HepG2 (cell line): ENCODE data around the gene TSNAXIP1. TPM values are rescaled to one million over a fixed set of nuclear protein-coding genes. Genes with fewer than 3 reads are reported as not detected.

Source experiments
- AGO1 ChIP-seq: fragments of 200-400 bp; formaldehyde crosslinking; IDR thresholded peaks from 2 replicates; pipeline ENCODE4 v1.6.1; 2017; ENCODE audit warnings: mild to moderate bottlenecking, low read depth, low read length, moderate library complexity; ENCODE audit not compliant: poor library complexity, severe bottlenecking
- CERS6 ChIP-seq: sonication (generic); formaldehyde crosslinking; IDR thresholded peaks from 2 replicates; pipeline ENCODE4 v1.5.0; 2020; ENCODE audit warnings: missing genetic modification reagents
- DR1 ChIP-seq: sonication (generic); formaldehyde crosslinking; IDR thresholded peaks from 2 replicates; pipeline ENCODE4 v1.8.0; 2021; ENCODE audit warnings: mild to moderate bottlenecking, missing genetic modification reagents, inconsistent platforms
- EEA1 ChIP-seq: sonication (generic); formaldehyde crosslinking; IDR thresholded peaks from 2 replicates; pipeline ENCODE4 v1.5.1; 2020; ENCODE audit warnings: mild to moderate bottlenecking, missing genetic modification reagents, borderline replicate concordance
- ETV5 ChIP-seq: IDR thresholded peaks from 2 replicates; pipeline ENCODE4 v1.6.1; 2018; ENCODE audit warnings: missing biosample characterization, missing genetic modification reagents, inconsistent platforms, borderline replicate concordance
- FOSL1 ChIP-seq: sonication (generic); formaldehyde crosslinking; IDR thresholded peaks from 2 replicates; pipeline ENCODE4 v1.9.0; 2021; ENCODE audit warnings: missing genetic modification reagents, borderline replicate concordance
- FOXA1 ChIP-seq, 2 experiments: fragments of 450-650 bp in 1 of 2; sonication (generic) in 1 of 2; formaldehyde crosslinking in 1 of 2; IDR thresholded peaks; 2 replicates each; pipeline versions ENCODE4 v1.4.0 to v1.6.1; 2016 to 2020; ENCODE audit warnings: missing genetic modification reagents in 1 of 2
- KMT2A ChIP-seq: sonication (generic); formaldehyde crosslinking; IDR thresholded peaks from 2 replicates; pipeline ENCODE4 v1.4.0; 2020; ENCODE audit warnings: missing genetic modification reagents
- PRDM4 ChIP-seq: sonication (generic); formaldehyde crosslinking; IDR thresholded peaks from 2 replicates; pipeline ENCODE4 v1.9.0; 2021; ENCODE audit warnings: missing genetic modification reagents, borderline replicate concordance
- RFX1 ChIP-seq: fragments of 450-650 bp; IDR thresholded peaks from 2 replicates; pipeline ENCODE4 v1.6.1; 2017
- RNF2 ChIP-seq: fragments of 450-650 bp; conservative IDR thresholded peaks from 2 replicates; pipeline ENCODE4 v1.6.1; 2016; ENCODE audit warnings: low read depth
- SIN3A ChIP-seq: IDR thresholded peaks from 2 replicates; pipeline ENCODE4 v1.6.1; 2011; ENCODE audit warnings: low read depth, mild to moderate bottlenecking, control low read depth, low read length, borderline replicate concordance
- XBP1 ChIP-seq: sonication (generic); formaldehyde crosslinking; IDR thresholded peaks from 2 replicates; pipeline ENCODE4 v1.5.0; 2020; ENCODE audit warnings: missing genetic modification reagents
- ZNF251 ChIP-seq: sonication (generic); formaldehyde crosslinking; IDR thresholded peaks from 2 replicates; pipeline ENCODE4 v1.9.0; 2021; ENCODE audit warnings: mild to moderate bottlenecking, missing genetic modification reagents
- ZNF281 ChIP-seq: sonication (generic); formaldehyde crosslinking; IDR thresholded peaks from 2 replicates; pipeline ENCODE4 v1.4.0; 2020; ENCODE audit warnings: missing genetic modification reagents, borderline replicate concordance
- ZNF737 ChIP-seq: sonication (generic); formaldehyde crosslinking; IDR thresholded peaks from 2 replicates; pipeline ENCODE4 v1.5.0; 2020; ENCODE audit warnings: missing genetic modification reagents, mild to moderate bottlenecking, borderline replicate concordance
- ZNF775 ChIP-seq: sonication (generic); formaldehyde crosslinking; IDR thresholded peaks from 2 replicates; pipeline ENCODE4 v1.4.0; 2020; ENCODE audit warnings: missing genetic modification reagents, mild to moderate bottlenecking, moderate library complexity, borderline replicate concordance
- ZSCAN25 ChIP-seq: sonication (generic); formaldehyde crosslinking; IDR thresholded peaks from 2 replicates; pipeline ENCODE4 v1.8.0; 2022; ENCODE audit warnings: mild to moderate bottlenecking, missing genetic modification reagents
- polyA plus RNA-seq, 8 experiments: library from polyadenylated mRNA; depleted of rRNA in 3 of 8; stranded (reverse) in 7 of 8; unstranded in 1 of 8; fragments of >200 nt; fragmentation: Illumina TruSeq in 4 of 8; extraction: Trizol in 4 of 8; gene quantifications; 2 replicates each; pipeline versions ENCODE4 v1.2.1 to v1.2.3, GENCODE V29; 2011 to 2016; ENCODE audit warnings: low read depth in 4 of 8, missing spikeins in 1 of 8, mixed read lengths in 1 of 8; ENCODE audit not compliant: insufficient read depth in 1 of 8
- total RNA-seq, 5 experiments: library from RNA; depleted of rRNA; stranded (reverse); fragments of >200 nt; fragmentation: Illumina TruSeq; extraction: Trizol; gene quantifications; 2 replicates each; pipeline ENCODE4 v1.2.3, GENCODE V29; 2016; ENCODE audit warnings: low read depth in 1 of 5
- TF ChIP-seq, protein P1 (sequence below): sonication (generic); formaldehyde crosslinking; IDR thresholded peaks from 2 replicates; pipeline ENCODE4 v1.5.0; 2020; ENCODE audit warnings: mild to moderate bottlenecking, missing genetic modification reagents, borderline replicate concordance
- TF ChIP-seq, protein P2 (sequence below): sonication (generic); formaldehyde crosslinking; IDR thresholded peaks from 2 replicates; pipeline ENCODE4 v1.4.0; 2020; ENCODE audit warnings: low read depth, mild to moderate bottlenecking, missing genetic modification reagents

The TSNAXIP1 gene
- total and polyA plus RNA-seq, 2 of the 13 experiments (the other 11 are each of a cell fraction or from before 2014, with no cell fraction given): 0.37 to 0.86 TPM

- TF ChIP-seq ZNF251 (CRISPR knock-in tag) (no peak), DR1 (CRISPR knock-in tag) (0 out of 2 replicates have a peak, but pooled peaks have one; percentile 29), SIN3A (peak; percentile 87; the same call in 1 of the 2 replicates), ZNF737 (CRISPR knock-in tag) (no peak), ETV5 (CRISPR knock-in tag) (peak; percentile 69; the same call in 1 of the 2 replicates), PRDM4 (CRISPR knock-in tag) (no peak), CERS6 (CRISPR knock-in tag) (no peak), ZNF775 (no peak), FOXA1 (IDR thresholded peaks at IDR 0.05) (no peak), FOXA1 (CRISPR knock-in tag; IDR thresholded peaks at IDR 0.05) (0 out of 2 replicates have a peak, but pooled peaks have one; percentile 42), RFX1 (peak; percentile 99), EEA1 (CRISPR knock-in tag) (no peak), KMT2A (no peak), RNF2 (no peak), FOSL1 (no peak), ZSCAN25 (CRISPR knock-in tag) (0 out of 2 replicates have a peak, but pooled peaks have one; percentile 24), AGO1 (no peak), ZNF281 (CRISPR knock-in tag) (0 out of 2 replicates have a peak, but pooled peaks have one; percentile 57), XBP1 (CRISPR knock-in tag) (no peak)
- TF ChIP-seq, protein P1, sequence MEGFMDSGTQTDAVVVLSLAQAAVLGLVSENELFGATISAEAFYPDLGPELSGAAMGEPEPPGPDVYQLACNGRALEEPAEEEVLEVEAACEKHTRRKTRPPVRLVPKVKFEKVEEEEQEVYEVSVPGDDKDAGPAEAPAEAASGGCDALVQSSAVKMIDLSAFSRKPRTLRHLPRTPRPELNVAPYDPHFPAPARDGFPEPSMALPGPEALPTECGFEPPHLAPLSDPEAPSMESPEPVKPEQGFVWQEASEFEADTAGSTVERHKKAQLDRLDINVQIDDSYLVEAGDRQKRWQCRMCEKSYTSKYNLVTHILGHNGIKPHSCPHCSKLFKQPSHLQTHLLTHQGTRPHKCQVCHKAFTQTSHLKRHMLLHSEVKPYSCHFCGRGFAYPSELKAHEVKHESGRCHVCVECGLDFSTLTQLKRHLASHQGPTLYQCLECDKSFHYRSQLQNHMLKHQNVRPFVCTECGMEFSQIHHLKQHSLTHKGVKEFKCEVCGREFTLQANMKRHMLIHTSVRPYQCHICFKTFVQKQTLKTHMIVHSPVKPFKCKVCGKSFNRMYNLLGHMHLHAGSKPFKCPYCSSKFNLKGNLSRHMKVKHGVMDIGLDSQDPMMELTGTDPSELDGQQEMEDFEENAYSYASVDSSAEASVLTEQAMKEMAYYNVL: 0 out of 2 replicates have a peak, but pooled peaks have one; percentile 32
- TF ChIP-seq, protein P2, sequence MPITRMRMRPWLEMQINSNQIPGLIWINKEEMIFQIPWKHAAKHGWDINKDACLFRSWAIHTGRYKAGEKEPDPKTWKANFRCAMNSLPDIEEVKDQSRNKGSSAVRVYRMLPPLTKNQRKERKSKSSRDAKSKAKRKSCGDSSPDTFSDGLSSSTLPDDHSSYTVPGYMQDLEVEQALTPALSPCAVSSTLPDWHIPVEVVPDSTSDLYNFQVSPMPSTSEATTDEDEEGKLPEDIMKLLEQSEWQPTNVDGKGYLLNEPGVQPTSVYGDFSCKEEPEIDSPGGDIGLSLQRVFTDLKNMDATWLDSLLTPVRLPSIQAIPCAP: no peak
Observed at GRCh38 chr16:67857547-67858233, 51.0 kb downstream of the TSNAXIP1 start (continued).
